ENCODE data around the gene PKIB.
"Not testable (repeated sequence)": the region's sequence is repeated elsewhere in the genome, so short reads cannot be mapped to it uniquely, and the experiment has no call there.

Gene PKIB

DNA sequence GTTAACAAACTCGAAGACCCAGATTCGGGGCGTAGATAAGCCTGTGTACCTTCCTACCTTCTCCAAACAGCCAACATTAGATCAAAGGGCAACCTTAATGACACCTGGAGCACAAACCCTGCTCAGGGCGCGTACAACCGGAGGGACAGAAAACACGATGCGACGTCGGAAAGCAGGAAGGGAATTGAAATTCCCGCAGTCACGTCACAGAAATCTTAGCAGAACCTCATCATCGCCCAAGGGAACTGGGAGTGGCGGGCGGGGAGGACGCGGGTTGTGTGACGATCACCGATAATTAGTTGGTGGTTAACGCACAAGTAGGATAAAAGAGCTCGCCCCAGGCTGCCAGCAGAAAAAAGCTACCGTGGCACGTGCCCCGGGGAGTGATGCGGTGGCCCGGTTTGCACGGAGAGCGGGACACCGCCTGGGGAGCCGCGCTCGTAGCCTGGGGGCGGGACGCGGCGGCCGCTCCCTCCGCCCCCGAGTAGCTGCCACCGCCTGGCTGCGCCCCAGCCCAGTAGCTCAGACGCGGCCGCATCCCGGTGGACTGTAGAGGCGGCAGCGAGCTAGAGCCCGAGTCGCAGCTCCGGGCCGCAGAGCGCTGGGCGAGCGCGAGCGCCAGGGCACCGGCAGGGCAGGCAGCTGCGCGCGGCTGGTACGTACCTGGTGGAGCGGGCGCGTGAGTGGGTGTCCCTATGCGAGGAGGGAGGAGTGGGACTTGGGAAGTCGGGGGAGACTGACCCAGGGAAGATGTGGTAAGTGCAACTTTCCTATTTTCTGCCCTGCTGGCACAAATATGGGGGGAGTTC, at the start of gene PKIB:
Gene PKIB (plus strand): TSS at position 525 of the 809 bp plus-strand sequence. CDS start 107,390 bp downstream, outside the sequence.
- peak; percentile 19 for DNase-seq

- DNase-seq, result no peak
Observed at GRCh38 chr6:122563364-122564052, 46.7 kb upstream of the PKIB start.

DNA sequence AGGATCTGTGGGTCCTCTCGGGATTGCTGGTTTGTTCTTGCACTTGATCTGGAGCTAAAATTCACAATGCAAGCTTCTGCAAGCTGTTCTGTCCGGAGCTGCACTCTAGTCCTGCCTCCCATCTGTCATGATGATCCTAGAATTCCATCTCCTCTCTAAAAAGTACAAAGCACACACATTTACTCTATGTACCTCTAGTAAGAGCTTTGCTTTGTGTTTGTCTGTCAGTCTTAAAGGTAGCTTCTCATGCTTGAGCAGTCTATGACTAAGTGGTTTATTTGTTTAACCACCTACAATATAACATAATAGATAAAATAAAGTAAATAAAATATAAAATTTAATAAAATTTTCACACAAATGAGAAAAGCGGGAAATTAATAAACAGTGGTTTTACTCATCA, 46.0 kb upstream of the PKIB start:
- no peak for DNase-seq

DNA sequence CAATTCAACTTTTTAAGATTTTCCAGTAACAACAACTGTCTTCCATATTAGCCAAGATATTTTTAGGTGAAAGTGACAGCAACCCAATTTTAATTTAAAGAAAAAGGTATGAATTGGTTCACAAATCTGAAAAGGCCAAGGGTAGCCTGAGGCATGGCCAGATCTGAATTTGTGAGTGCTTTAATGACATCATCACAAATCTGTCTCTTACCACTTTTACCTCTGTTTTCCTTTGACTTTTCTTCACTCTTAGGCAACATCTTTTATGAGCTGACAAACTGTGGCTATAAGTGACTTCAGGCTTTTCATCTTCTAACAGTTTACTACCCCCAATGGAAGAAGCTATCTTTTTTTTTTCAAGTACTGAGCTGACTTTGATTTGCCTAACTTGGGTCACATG, 44.5 kb upstream of the PKIB start:
- DNase-seq, result no peak

- no peak for DNase-seq
Observed at GRCh38 chr6:122567034-122567433, 43.2 kb upstream of the PKIB start.

- DNase-seq, result no peak
Observed at GRCh38 chr6:122568350-122568749, 41.9 kb upstream of the PKIB start.

GRCh38 chr6:122568797-122569221, 41.4 kb upstream of the PKIB start:
- no peak for DNase-seq

DNA sequence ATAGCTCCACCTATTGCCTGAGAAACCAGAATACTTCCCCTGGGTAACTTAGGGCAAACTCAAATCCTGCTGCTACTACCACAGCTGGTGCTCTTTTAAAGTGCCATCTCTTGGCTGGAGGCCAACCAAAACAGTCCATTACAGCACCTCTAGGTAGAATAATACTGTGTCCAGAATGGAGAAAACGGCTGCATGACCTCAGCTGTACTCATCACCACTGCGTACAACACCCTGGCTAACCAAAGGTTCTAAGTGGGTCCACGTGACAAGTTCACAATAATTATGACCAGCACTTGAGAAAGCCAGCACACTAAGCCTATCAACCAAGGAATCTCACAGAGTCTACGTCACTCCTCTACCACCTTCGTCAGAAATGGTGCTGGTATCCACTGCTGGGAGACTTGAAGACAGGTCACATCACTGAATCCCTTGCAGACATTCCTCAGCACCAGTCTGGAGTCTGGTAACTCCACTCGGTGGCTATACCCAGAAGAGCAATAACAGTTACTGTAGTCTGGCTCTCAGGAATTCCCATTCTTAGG, 40.9 kb upstream of the PKIB start:
- DNase-seq, result no peak

- no peak for DNase-seq
Observed at GRCh38 chr6:122571888-122572287, 38.3 kb upstream of the PKIB start.

DNA sequence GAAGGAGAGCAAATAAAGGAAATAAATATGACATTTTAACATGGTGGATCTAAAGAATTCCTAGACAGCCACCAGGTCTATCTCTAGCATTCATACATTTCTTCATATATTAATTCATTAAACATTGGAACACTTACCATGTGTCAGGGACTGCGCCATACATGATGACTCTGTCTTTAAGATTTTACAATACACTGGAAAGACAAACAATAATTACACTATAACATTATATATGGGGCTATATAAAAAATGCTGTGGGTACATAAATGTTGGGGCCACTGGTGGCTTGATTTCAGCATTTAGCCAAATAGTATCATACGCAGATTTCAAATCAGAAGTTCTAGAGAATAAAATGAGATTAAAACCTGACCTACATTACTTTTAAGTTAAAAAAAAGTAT, 33.3 kb upstream of the PKIB start:
- no peak for DNase-seq

DNA sequence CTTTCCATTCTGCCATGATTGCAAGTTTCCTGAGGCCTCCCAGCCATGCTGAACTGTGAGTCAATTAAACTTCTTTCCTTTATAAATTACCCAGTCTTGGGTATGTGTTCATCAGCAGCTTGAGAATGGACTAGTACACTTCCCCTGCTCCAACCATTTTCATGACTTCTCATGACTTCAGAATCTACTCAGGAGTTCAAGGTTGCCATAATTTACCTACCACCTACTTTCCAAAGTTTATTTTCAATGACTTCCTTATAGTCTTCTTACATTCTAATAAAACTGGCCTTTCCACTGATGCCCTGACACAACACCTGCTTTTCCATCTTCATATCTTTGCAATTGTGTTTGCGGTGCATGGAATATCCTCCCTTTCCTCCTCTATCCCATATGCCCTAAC, 31.2 kb upstream of the PKIB start:
- DNase-seq, result no peak

DNA sequence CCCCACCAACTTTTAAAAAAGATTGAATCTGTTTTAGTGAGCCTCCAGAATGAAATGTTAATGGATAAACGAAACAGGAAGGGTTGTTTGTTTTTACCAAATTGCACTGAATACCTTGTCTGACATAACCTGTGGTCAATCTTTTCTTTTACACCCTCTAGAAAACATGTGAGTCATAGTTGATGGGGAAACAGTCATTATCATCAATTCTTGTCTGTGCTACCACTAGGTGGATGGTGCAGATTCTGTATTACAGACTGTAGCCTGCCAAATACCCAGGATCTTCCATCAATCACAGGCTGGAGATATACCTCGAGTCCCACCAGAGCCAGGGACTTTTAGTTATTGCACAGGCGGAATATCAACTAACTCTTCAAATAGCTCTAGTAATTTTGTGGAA, 29.5 kb upstream of the PKIB start:
- DNase-seq, result no peak

- no peak for DNase-seq
Observed at GRCh38 chr6:122589115-122589514, 21.1 kb upstream of the PKIB start.

GRCh38 chr6:122598295-122598694, 11.9 kb upstream of the PKIB start:
- DNase-seq, result not testable (repeated sequence)

GRCh38 chr6:122604676-122605075, 5.5 kb upstream of the PKIB start:
- no peak for DNase-seq

DNA sequence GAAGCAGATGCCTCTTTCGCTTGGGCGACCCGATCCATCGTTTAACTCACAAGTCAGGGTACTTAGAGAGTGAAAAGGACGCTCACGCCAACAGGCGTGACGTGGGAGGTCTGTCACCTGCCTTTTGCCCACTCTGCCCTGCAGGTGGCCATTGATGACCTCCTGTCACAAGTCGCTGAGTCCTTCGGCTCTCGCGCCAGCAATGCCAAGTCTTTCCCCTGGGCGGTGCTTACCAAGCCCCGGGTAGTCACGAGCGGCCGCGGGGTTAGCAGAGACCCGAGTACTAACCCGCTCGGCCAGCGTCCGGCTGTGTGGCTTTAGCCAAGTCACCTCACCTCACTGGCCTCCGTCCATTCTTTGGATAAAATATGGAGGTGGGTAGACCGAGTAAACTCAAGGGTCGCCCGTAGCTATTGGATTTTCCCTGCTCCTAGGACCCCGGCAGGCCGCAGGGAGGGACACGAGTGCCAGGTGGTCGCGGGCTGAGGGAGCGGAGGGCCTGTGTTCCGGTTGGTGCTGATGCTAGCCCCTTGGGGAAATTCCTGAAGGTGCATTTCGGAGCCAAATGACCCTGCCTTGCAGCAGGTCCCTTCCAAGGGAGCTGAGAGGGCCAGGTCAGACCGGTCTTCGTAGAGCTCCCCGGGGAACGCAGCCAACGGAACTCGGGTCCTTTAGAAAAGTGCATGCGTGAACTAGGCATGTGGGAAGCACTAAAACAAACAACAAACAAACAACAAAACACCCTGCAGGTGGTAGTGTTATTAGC, 668 bp downstream of the PKIB start:
- no peak for DNase-seq

DNA sequence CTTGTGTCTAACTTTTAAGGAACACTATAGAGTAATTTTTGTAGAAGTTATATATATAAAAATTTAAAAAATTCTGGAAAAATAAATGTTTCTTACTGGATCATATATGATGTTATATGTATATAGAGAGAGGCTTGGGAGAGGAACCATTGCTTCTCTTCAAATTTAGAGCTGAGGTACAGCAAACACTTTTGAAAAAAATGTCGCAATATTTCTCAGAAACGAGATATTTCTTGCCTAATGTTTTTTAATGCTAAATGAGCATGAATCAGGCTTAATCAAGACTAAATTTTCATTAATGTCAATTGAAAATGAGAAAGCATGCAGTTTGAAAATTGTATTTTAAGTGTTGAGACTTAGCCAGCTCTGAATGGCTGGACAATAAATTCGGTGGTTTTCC, 2.6 kb downstream of the PKIB start:
- no peak for DNase-seq

GRCh38 chr6:122614303-122614702, 4.1 kb downstream of the PKIB start:
- no peak for DNase-seq

DNA sequence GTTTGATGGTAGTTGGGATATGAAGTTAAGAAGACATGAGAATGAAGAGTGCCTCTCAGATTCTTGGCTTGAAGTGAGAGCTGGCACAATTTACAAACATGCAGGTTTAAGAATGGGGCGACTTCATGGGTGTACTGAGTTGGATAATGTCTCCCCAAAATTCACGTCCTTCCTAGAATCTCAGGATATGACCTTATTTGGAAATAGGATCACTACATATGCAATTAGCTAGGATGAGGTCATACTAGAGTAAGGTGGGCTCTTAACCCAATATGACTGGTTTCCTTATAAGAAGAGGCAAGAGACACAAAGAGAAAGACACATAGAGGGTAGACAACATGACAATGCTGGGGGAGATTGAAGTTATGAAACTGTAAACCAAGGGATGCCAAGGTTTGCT, 5.2 kb downstream of the PKIB start:
- DNase-seq, result no peak

DNA sequence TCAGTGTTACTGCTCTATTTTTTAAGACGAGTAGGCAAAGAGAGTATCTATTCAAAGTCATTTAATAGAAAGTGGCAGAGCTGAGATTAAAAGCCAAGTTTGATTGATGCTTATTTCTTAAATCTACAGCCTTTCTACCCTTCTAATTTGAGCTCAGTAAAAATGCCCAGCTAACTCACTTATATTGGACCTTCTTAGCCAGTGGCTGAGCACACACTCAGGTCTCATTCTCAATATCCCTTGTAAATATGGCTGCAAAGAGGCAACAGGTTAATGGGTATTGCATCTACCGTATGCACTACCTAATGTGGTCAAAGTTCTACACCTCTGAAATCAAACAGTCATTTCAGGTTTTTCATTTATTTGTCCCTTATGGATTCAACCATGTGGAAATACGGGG, 6.7 kb downstream of the PKIB start:
- no peak for DNase-seq

GRCh38 chr6:122619309-122619708, 9.1 kb downstream of the PKIB start:
- DNase-seq, result no peak

DNA sequence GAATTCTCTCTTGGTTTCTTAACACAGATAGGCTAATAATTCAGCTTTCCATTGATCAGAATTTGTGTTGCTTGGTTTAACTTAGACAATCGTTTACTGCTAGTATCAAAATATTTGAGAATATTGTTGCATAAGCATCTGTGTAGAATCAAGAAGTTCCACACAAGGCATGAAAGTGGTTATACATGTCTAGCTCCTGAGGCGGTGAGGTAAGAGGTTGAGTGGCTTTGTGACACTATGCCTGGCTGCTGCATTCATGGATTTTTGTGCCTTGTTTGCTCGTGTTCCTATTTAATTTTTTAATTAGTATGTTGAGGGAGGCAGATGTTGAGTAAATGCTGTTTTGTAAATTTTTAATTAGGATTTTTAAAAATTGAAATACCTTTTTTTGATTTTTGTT, 10.2 kb downstream of the PKIB start:
- DNase-seq, result no peak

- no peak for DNase-seq
Observed at GRCh38 chr6:122620902-122621301, 10.7 kb downstream of the PKIB start.

All from activated CD4-positive, alpha-beta T cell treated with anti-CD3 and anti-CD28 coated beads for 1 hour (primary cell).